Endothelial cell of umbilical vein (primary cell): ENCODE results near the gene RGS11. TPM values are rescaled to one million over a fixed set of nuclear protein-coding genes. Genes with fewer than 3 reads are reported as not detected.
"Not testable (repeated sequence)": the region's sequence is repeated elsewhere in the genome, so short reads cannot be mapped to it uniquely, and the experiment has no call there.

ENCODE experiments used
- BruUV-seq: library from RNA; stranded (reverse); fragments of 400-500 nt; replicated peaks from 2 replicates; lab custom pipeline; 2021; lab: Mats Ljungman, UMichigan
- CTCF ChIA-PET: fragments of 300-600, 350-600 bp; sonication (Branson Sonifier 250); formaldehyde crosslinking; loops from one replicate; lab custom pipeline; 2021; ENCODE audit warnings: antibody characterized with exemption, inconsistent platforms; lab: Charles Lee
- POLR2A ChIA-PET: fragments of 300-600, 350-600 bp; sonication (Branson Sonifier 250); formaldehyde crosslinking; loops from one replicate; lab custom pipeline; 2021; ENCODE audit warnings: antibody characterized with exemption, inconsistent platforms; lab: Charles Lee
- DNase-seq: peaks from one replicate; pipeline ENCODE4 v3.0.0-alpha.2; 2011; ENCODE audit warnings: low read depth, low spot score
- FAIRE-seq: peaks from 2 replicates; lab custom pipeline; 2011; peaks lifted over from hg19 to GRCh38; lab: Jason Lieb, UNC
- H2AFZ ChIP-seq: 2 replicates; pipeline ENCODE4 v1.6.0; 2012; ENCODE audit warnings: low read depth, low read length, control low read depth, inconsistent platforms
- H3K27ac ChIP-seq: 2 replicates; pipeline ENCODE4 v1.5.1; 2011; ENCODE audit warnings: low read depth, mild to moderate bottlenecking, control low read depth, low read length, moderate library complexity; ENCODE audit not compliant: insufficient read depth
- H3K27me3 ChIP-seq, 2 experiments: 2 replicates each; pipeline versions ENCODE4 v1.6.0 to v1.6.1; 2011; ENCODE audit warnings: low read length in 2 of 2, mixed read lengths in 1 of 2; ENCODE audit not compliant: control insufficient read depth in 2 of 2, insufficient read depth in 2 of 2
- H3K36me3 ChIP-seq, 2 experiments: 2 replicates in 1 of 2; 3 replicates in 1 of 2; pipeline ENCODE4 v1.5.1; 2011; ENCODE audit warnings: low read length in 2 of 2, mild to moderate bottlenecking in 1 of 2, moderate library complexity in 1 of 2; ENCODE audit not compliant: control insufficient read depth in 2 of 2, insufficient read depth in 2 of 2; ENCODE audit errors: extremely low read depth in 1 of 2
- H3K4me1 ChIP-seq: 3 replicates; pipeline ENCODE4 v1.5.1; 2011; ENCODE audit warnings: mild to moderate bottlenecking, low read length; ENCODE audit not compliant: control insufficient read depth, insufficient read depth; ENCODE audit errors: extremely low read depth
- H3K4me2 ChIP-seq: 2 replicates; pipeline ENCODE4 v1.6.1; 2011; ENCODE audit warnings: low read length, control low read depth, mixed read lengths; ENCODE audit not compliant: insufficient read depth
- H3K4me3 ChIP-seq, 3 experiments: fragments of 200-600 bp in 1 of 3; sonication (generic), shearing (Covaris generic) in 1 of 3; replicated peaks in 1 of 3; 2 replicates each; pipeline ENCODE4 v1.5.1; 2011 to 2016; ENCODE audit warnings: control low read depth in 3 of 3, low read length in 3 of 3, mild to moderate bottlenecking in 2 of 3, inconsistent platforms in 1 of 3, low read depth in 1 of 3, moderate library complexity in 1 of 3; ENCODE audit not compliant: insufficient read depth in 1 of 3
- H3K79me2 ChIP-seq: 2 replicates; pipeline ENCODE4 v1.6.0; 2012; ENCODE audit warnings: low read length, inconsistent platforms; ENCODE audit not compliant: control insufficient read depth, insufficient read depth
- H3K9ac ChIP-seq: replicated peaks from 2 replicates; pipeline ENCODE3; 2011; ENCODE audit warnings: low read length, control low read depth; ENCODE audit not compliant: insufficient read depth; ENCODE audit errors: extremely low read depth
- H3K9me1 ChIP-seq: replicated peaks from 3 replicates; pipeline ENCODE4 v1.6.0; 2011; ENCODE audit warnings: mild to moderate bottlenecking, low read length; ENCODE audit not compliant: control insufficient read depth, insufficient read depth; ENCODE audit errors: extremely low read depth
- H3K9me3 ChIP-seq: replicated peaks from 2 replicates; pipeline ENCODE4 v1.5.1; 2012; ENCODE audit warnings: low read length, inconsistent platforms; ENCODE audit not compliant: control insufficient read depth, insufficient read depth
- H4K20me1 ChIP-seq: replicated peaks from 2 replicates; pipeline ENCODE3; 2011; ENCODE audit warnings: mild to moderate bottlenecking, low read length; ENCODE audit not compliant: control insufficient read depth, insufficient read depth; ENCODE audit errors: extremely low read depth
- EZH2 ChIP-seq: IDR thresholded peaks from 2 replicates; pipeline ENCODE4 v1.6.1; 2012; ENCODE audit warnings: borderline replicate concordance, low read depth, mild to moderate bottlenecking, moderate library complexity, low read length, inconsistent platforms; ENCODE audit not compliant: severe bottlenecking
- FOS ChIP-seq: IDR thresholded peaks from 2 replicates; pipeline ENCODE4 v1.6.1; 2011; ENCODE audit warnings: mild to moderate bottlenecking, low read length, moderate library complexity, borderline replicate concordance; ENCODE audit not compliant: insufficient read depth
- GATA2 ChIP-seq: IDR thresholded peaks from 2 replicates; pipeline ENCODE4 v1.7.0; 2011; ENCODE audit warnings: low read depth, mild to moderate bottlenecking, moderate library complexity, mixed read lengths, low read length; ENCODE audit not compliant: insufficient read length, insufficient read depth
- JUN ChIP-seq: IDR thresholded peaks from 2 replicates; pipeline ENCODE4 v1.6.1; 2011; ENCODE audit warnings: borderline replicate concordance, low read depth; ENCODE audit not compliant: insufficient read length, insufficient read depth
- MAX ChIP-seq: IDR thresholded peaks from 2 replicates; pipeline ENCODE4 v1.6.1; 2011; ENCODE audit not compliant: insufficient read depth, insufficient read length
- MYC ChIP-seq: IDR thresholded peaks from one replicate; pipeline ENCODE4 v1.6.1; 2011; ENCODE audit warnings: mild to moderate bottlenecking, low read depth, low read length
- POLR2A ChIP-seq: IDR thresholded peaks from 2 replicates; pipeline ENCODE4 v1.6.1; 2012; ENCODE audit warnings: low read depth, mild to moderate bottlenecking, control low read depth, low read length
- POLR2AphosphoS5 ChIP-seq: IDR thresholded peaks from 2 replicates; pipeline ENCODE4 v1.6.1; 2012; ENCODE audit warnings: low read depth, mild to moderate bottlenecking, control low read depth, low read length, moderate library complexity; ENCODE audit not compliant: insufficient read depth
- dilution Hi-C: fragments of 300-500 bp; cut with MboI; formaldehyde crosslinking; loops from one replicate; pipeline ENCODE4 v1.15.0; 2019; ENCODE audit warnings: low sequenced_read_pairs; ENCODE audit not compliant: extremely low pct_ligation_motif_present
- intact Hi-C: fragments of 100-400 bp; cut with micrococcal nuclease; formaldehyde crosslinking; loops from one replicate; pipeline ENCODE4 v1.10.0; 2022
- polyA plus RNA-seq, 4 experiments: library from polyadenylated mRNA; depleted of rRNA in 3 of 4; stranded (reverse) in 3 of 4; unstranded in 1 of 4; fragments of >200 nt; gene quantifications; 2 replicates each; pipeline versions ENCODE4 v1.2.1 to v1.2.3, GENCODE V29; 2011 to 2012; ENCODE audit warnings: missing spikeins in 1 of 4
- total RNA-seq: library from RNA; stranded (reverse); gene quantifications from 2 replicates; pipeline ENCODE4 v1.2.3, GENCODE V29; 2021
- TF ChIP-seq, protein P1 (sequence below), 2 donors: IDR thresholded peaks; 1 replicate in 1 of 2; 2 replicates in 1 of 2; pipeline ENCODE4 v1.5.1; 2011; ENCODE audit warnings: low read length in 2 of 2, mild to moderate bottlenecking in 2 of 2, moderate library complexity in 2 of 2, control low read depth in 1 of 2, inconsistent platforms in 1 of 2, low read depth in 1 of 2; ENCODE audit not compliant: insufficient read depth in 1 of 2; ENCODE audit errors: extremely low read depth in 1 of 2

RGS11 gene
- total and polyA plus RNA-seq, 2 donors (not counting 3 experiments of a cell fraction or from before 2014, with no cell fraction given), result 3.0 to 4.9 TPM

- no peak overlapping the region for H3K4me2 ChIP-seq
- DNase-seq, result no peak
- no peaks in the 10 kb centered on the region for H3K79me2 ChIP-seq
- ChIA-PET POLR2A (no interaction called here), CTCF (no interaction called here)
- no peaks in the 10 kb centered on the region for H3K9me1 ChIP-seq
- peaks cover 0 to 16% of the 10 kb centered on the region in 2 experiments for H3K36me3 ChIP-seq
- intact Hi-C loops (no loop called here), dilution Hi-C loops (no loop called here)
- no peak overlapping the region for H3K9ac ChIP-seq
- no peak overlapping the region for H3K4me3 ChIP-seq
- no peak for TF ChIP-seq JUN
- no peak for TF ChIP-seq GATA2
- no peak for TF ChIP-seq MYC
- TF ChIP-seq, protein P1, sequence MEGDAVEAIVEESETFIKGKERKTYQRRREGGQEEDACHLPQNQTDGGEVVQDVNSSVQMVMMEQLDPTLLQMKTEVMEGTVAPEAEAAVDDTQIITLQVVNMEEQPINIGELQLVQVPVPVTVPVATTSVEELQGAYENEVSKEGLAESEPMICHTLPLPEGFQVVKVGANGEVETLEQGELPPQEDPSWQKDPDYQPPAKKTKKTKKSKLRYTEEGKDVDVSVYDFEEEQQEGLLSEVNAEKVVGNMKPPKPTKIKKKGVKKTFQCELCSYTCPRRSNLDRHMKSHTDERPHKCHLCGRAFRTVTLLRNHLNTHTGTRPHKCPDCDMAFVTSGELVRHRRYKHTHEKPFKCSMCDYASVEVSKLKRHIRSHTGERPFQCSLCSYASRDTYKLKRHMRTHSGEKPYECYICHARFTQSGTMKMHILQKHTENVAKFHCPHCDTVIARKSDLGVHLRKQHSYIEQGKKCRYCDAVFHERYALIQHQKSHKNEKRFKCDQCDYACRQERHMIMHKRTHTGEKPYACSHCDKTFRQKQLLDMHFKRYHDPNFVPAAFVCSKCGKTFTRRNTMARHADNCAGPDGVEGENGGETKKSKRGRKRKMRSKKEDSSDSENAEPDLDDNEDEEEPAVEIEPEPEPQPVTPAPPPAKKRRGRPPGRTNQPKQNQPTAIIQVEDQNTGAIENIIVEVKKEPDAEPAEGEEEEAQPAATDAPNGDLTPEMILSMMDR (IDR thresholded peaks at IDR 0.05; ENCODE audit: extremely low read depth in 1 of 2, insufficient read depth in 1 of 2, low read depth in 1 of 2, low read length in 2 of 2), result no peak
- TF ChIP-seq POLR2A, result no peak
- no peak for TF ChIP-seq EZH2
- no peak for TF ChIP-seq MAX
- no peak for TF ChIP-seq FOS
- no peak for TF ChIP-seq POLR2AphosphoS5
- H3K27me3 ChIP-seq, result no peaks in the 10 kb centered on the region
- no peaks in the 10 kb centered on the region for H3K4me1 ChIP-seq
- H3K27ac ChIP-seq, result no peak overlapping the region
- H2AFZ ChIP-seq, result no peak overlapping the region
- BruUV-seq, result no TSS peak
- H3K9me3 ChIP-seq, result no peaks in the 10 kb centered on the region
- no peak for FAIRE-seq
- H4K20me1 ChIP-seq, result no peaks in the 10 kb centered on the region
Measured at GRCh38 chr16:259226-259625, 16.5 kb downstream of the RGS11 start.

DNA sequence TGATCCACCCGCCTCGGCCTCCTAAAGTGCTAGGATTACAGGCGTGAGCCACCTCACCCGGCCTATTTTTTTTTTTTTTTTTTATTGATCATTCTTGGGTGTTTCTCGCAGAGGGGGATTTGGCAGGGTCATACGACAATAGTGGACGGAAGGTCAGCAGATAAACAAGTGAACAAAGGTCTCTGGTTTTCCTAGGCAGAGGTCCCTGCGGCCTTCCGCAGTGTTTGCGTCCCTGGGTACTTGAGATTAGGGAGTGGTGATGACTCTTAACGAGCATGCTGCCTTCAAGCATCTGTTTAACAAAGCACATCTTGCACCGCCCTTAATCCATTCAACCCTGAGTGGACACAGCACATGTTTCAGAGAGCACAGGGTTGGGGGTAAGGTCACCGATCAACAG is 17.7 kb downstream of the RGS11 start:
- POLR2A ChIA-PET, H3K9me1 ChIP-seq: not testable (repeated sequence)

More for the DNA sequence above, 17.7 kb downstream of the RGS11 start:
- H3K4me2 ChIP-seq, FAIRE-seq, CTCF ChIA-PET, H4K20me1 ChIP-seq, H3K9ac ChIP-seq, H3K9me3 ChIP-seq, dilution Hi-C loops, H3K27ac ChIP-seq, H2AFZ ChIP-seq, BruUV-seq, H3K27me3 ChIP-seq, H3K4me3 ChIP-seq, DNase-seq, H3K79me2 ChIP-seq, intact Hi-C loops, H3K4me1 ChIP-seq: not testable (repeated sequence)
- H3K36me3 ChIP-seq, result peaks cover 0 to 16% of the 10 kb centered on the region in 2 experiments
